NK-92 (cell line): Measurements from ENCODE around the gene LGALS14.
"Not testable (repeated sequence)": the region's sequence is repeated elsewhere in the genome, so short reads cannot be mapped to it uniquely, and the experiment has no call there.

Source experiments
- DNase-seq: peaks from one replicate; lab custom pipeline; 2025; ENCODE audit not compliant: unreplicated experiment; lab: John Stamatoyannopoulos, UW

Gene LGALS14

GRCh38 chr19:39692822-39693221, 11.5 kb upstream of the LGALS14 start:
- DNase-seq, result no peak

DNA sequence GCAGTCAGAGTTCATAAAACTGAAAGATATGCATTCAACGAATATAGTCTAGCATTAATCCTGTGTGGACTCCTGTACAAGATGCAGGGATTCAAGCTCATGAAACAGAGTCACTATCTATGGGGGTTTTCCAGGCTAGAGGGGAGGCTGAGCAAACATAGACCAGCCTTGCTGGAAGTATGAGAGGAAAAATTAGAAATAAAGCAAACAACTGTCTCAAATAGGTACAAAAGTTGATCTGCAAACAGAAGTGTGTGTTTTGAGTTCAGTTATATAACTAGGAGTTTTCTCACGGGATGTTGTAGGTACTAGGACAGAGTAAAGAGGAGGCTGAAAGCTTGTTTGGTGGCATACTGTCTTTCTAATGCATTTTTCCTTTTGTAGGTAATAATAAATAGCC, 8.5 kb upstream of the LGALS14 start:
- no peak for DNase-seq

GRCh38 chr19:39696387-39696786, 7.9 kb upstream of the LGALS14 start:
- no peak for DNase-seq

DNA sequence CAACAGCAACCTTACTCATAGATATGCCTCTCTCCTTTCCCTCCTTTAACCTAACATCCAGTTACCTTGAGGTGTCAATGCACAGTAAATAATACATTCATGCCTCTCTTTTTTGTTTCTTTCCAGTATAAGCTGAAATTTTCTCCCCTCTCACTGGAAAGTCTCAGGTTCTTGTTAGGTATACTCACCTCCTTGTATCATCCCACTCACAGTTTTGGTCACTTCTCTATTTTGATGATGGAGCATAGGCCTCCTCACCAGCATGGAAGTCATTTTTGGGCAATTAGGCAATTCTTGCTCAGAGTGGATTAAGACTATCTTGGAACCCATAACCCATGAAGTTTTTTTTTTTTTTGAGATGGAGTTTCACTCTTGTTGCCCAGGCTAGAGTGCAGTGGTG, 5.7 kb upstream of the LGALS14 start:
- no peak for DNase-seq

- no peak for DNase-seq
Observed at GRCh38 chr19:39701291-39701690, 3.0 kb upstream of the LGALS14 start.

GRCh38 chr19:39705578-39706188, 1.4 kb downstream of the LGALS14 start:
- no peak for DNase-seq

DNA sequence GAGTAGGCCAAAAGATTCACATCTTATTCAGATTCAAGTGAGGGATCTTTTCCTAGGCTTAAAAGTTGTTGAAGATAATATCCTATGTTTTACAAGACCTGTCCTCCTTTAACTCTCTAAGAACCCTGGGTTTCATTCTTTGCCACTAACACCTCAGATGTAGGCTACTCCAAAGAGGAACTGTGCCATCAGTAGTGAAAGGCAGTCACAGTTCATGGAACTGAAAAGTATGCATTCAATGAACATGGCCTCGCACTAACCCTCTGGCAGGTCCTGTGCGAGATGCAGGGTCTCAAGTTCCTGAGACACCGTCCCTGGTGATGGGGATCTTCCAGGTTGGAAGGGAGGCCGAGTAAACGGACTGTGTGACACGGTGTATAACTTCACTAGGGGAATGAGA, 4.3 kb downstream of the LGALS14 start:
- no peak for DNase-seq

GRCh38 chr19:39709026-39709872, 5.0 kb downstream of the LGALS14 start:
- DNase-seq, result no peak

DNA sequence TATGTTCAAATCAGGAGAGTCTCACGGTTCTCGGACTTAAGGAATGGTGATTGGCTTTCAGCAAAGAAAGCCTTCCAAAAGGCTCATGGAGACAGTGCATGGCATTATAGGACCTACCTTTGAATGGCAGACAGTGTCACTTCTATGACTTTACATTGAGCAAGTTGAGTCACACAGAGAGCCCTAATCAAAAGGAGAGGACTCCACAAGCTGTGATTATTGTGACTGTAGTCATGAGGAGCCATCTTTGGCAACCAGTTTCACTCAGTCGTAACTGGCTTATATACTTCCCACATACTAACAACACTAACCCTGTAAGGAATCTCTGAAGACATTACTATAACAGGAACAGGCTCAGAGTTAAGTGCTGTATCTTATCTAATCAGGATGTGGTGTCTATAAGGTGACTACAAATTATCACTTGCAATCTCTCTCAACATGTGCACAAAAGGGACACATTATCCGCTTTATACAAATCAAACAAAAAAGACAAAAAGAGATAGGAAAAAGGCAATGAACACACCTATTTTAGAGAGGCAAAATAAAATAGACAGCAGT, 6.1 kb downstream of the LGALS14 start:
- no peak for DNase-seq

GRCh38 chr19:39720144-39720543, 15.9 kb downstream of the LGALS14 start:
- not testable (repeated sequence) for DNase-seq

DNA sequence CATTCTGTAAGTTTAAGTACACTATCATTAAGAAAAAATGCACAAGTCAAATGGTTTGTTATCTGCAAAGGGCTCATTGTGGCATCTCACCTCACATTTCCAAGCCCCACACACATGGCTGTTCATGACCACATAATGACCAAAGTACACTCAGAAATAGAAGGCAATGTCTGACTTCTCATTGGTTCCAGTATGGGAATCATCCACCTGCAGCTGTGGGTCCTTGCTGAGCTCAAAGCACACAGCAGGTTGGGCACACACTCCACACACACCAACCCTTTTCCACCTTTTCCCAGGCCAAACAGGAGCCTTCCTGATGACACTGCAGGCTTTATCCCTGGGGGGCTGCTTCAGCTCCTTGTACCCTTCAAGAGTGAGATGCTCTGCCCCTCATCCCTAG, 21.7 kb downstream of the LGALS14 start:
- no peak for DNase-seq

DNA sequence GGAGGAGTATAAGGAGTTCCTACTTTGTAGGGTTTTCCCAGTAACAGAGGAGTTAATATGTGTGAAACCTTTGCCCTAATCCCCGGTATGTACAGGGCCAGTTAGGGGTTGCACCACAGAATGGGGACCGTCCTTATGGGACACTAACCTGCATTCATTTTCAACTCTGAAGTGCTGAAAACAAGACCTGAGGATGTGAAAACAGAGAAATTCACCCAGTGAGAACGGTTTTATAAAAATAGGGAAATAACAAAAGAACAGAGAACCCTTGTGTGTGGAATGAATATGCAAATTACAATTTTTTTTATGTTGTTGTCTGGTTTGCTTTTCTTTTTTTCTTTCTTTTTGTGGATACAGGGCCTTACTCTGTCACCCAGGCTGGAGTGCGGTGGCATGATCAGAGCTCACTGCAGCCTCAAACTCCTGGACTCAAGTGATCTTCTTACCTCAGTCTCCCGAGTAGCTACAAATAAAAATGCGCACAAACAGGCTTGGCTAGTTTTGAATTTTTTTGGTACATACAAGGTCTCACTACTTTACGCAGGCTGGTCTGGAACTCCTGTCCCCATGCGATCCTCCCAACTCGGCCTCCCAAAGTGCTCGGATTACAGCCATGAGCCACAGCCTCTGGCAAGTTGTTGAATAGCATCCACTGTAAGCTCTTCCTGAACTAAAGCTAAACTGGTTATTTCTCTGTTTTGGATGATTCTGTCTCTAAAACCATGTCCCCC, 23.0 kb downstream of the LGALS14 start:
- no peak for DNase-seq

- no peak for DNase-seq
Observed at GRCh38 chr19:39728040-39728439, 23.8 kb downstream of the LGALS14 start.

DNA sequence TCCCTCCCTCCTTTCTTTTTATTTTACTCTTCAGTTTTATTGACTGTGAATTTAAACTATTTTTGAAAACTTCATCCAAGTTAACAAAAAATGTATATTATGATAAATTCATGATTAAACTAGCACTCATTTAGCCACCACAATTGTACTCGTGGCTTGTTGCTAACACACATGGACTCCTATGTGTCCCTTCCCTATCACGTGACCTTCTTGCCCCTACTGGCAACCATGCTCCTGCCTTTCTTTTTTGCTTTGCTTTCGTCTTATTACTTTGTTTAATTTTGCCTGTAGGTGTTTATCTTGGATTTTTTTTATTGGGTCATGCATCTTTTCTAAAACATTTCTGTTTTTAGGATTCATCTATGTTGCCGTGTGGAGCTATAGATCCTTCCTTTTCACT, 25.3 kb downstream of the LGALS14 start:
- no peak for DNase-seq

- DNase-seq, result no peak
Observed at GRCh38 chr19:39731685-39732084, 27.4 kb downstream of the LGALS14 start.

GRCh38 chr19:39733841-39734240, 29.6 kb downstream of the LGALS14 start:
- no peak for DNase-seq

GRCh38 chr19:39735688-39736087, 31.4 kb downstream of the LGALS14 start:
- no peak for DNase-seq

GRCh38 chr19:39736088-39736487, 31.8 kb downstream of the LGALS14 start:
- DNase-seq, result no peak

DNA sequence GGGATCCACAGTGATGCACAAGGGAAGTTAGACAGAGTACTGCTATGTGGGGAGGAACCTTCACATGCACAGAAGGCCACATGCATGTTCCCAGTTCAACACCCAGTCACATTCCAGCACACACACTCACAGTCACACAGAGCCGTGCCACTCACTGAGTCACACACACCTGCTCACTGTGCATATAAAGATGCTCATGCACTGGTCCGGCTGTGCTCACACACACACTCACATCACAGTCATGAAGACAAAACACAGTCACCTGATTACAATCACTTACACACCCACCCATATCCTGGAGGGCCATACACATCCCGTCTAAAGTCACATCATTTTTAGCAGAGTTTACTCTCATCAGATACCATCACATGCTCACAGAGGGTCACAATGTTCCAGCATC, 33.1 kb downstream of the LGALS14 start:
- no peak for DNase-seq

DNA sequence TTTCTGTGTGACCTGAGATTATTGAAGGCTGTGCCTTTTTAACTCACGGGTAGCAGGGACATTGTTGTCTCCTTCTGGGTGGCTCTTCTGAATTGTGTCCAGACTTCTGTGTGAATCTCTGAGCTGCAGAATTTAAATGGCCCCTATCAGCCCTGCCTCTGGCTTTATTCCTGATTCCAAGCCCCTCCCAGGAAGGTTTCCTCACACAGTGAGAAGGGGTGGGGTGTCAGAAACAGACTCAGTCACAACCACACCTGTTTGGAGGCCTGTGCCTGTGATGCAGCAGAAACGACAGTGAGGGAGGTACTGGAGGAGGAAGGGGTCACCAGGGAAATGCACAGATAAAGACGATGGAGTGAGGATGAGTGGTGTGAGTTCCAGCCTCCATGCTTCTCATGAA, 33.6 kb downstream of the LGALS14 start, which contains the start of gene CLC:
Gene CLC (minus strand): TSS at position 139 of the 400 bp plus-strand sequence. CDS start 77 bp downstream, at position 62.
- DNase-seq, result no peak

- no peak for DNase-seq
Observed at GRCh38 chr19:39738814-39739213, 34.5 kb downstream of the LGALS14 start.

DNA sequence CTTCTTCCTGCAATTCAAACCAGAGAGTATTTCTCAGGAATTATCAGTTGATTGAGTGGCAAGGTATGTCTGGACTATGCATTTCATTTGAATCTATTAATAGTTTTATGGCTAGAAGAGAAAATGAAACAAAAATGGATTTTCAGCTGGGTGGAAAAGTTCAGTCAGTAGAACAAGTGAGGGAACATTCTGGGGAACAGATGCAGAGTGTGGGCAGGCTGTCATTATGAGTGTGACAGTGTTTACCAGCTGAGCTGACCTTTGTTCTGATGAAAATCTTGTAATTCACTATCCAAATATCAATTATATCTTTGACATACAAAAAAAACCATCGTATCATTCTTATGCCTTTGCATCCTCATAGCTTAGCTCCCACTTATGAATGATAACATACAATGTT, 36.1 kb downstream of the LGALS14 start:
- DNase-seq, result no peak
